Nephron (organoid): Measurements from ENCODE around the gene ABTB2.

Experiments
- H3K27ac Mint-ChIP-seq, 3 experiments: 2 replicates each; pipeline ENCODE4 v1.8.0; 2020; ENCODE audit warnings: mixed read lengths in 3 of 3, mild to moderate bottlenecking in 2 of 3, moderate library complexity in 1 of 3
- H3K27me3 Mint-ChIP-seq: 2 replicates; pipeline ENCODE4 v1.8.0; 2021; ENCODE audit warnings: low read depth, mild to moderate bottlenecking, moderate library complexity, mixed read lengths
- H3K36me3 Mint-ChIP-seq: 2 replicates; pipeline ENCODE4 v1.8.0; 2020; ENCODE audit warnings: low read depth, mixed read lengths
- H3K4me1 Mint-ChIP-seq: 2 replicates; pipeline ENCODE4 v1.8.0; 2020; ENCODE audit warnings: mixed read lengths
- H3K4me3 Mint-ChIP-seq, 3 experiments: 2 replicates each; pipeline ENCODE4 v1.8.0; 2020; ENCODE audit warnings: mild to moderate bottlenecking in 3 of 3, mixed read lengths in 3 of 3, moderate library complexity in 2 of 3
- H3K9me3 Mint-ChIP-seq: 2 replicates; pipeline ENCODE4 v1.8.0; 2020; ENCODE audit warnings: mixed read lengths
- TF ChIP-seq, protein P1 (sequence below), 3 experiments: fragments of 200-600 bp; sonication (generic); IDR thresholded peaks; one replicate each; pipeline ENCODE4 v1.5.0; 2021; ENCODE audit warnings: antibody characterized with exemption in 3 of 3; ENCODE audit not compliant: unreplicated experiment in 3 of 3

Gene ABTB2

DNA sequence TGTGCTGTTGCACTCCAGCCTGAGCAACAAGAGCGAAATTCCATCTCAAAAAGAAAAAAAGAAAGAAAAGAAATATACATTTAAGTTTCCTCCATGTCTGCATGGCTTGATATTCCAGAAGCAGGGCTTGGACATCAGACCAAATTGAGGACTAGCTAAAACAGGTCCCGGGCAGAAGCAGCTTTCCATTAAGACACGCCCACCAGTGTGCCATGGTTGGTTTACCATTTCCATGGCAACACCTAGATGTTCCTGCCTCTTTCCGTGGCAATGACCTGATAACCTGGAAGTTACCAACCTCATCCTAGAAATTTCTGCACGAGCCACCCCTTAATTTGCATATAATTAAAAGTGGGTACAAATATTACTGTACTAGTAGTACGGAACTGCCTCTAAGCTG is 141.1 kb downstream of the ABTB2 start:
- H3K9me3 Mint-ChIP-seq = no peaks in the 10 kb centered on the region
- H3K27me3 Mint-ChIP-seq = peaks cover 28% of the 10 kb centered on the region
- no peak overlapping the region for H3K27ac Mint-ChIP-seq
- H3K4me3 Mint-ChIP-seq = no peak overlapping the region
- H3K4me1 Mint-ChIP-seq = peaks cover 19% of the 10 kb centered on the region
- no peaks in the 10 kb centered on the region for H3K36me3 Mint-ChIP-seq
- TF ChIP-seq, protein P1, sequence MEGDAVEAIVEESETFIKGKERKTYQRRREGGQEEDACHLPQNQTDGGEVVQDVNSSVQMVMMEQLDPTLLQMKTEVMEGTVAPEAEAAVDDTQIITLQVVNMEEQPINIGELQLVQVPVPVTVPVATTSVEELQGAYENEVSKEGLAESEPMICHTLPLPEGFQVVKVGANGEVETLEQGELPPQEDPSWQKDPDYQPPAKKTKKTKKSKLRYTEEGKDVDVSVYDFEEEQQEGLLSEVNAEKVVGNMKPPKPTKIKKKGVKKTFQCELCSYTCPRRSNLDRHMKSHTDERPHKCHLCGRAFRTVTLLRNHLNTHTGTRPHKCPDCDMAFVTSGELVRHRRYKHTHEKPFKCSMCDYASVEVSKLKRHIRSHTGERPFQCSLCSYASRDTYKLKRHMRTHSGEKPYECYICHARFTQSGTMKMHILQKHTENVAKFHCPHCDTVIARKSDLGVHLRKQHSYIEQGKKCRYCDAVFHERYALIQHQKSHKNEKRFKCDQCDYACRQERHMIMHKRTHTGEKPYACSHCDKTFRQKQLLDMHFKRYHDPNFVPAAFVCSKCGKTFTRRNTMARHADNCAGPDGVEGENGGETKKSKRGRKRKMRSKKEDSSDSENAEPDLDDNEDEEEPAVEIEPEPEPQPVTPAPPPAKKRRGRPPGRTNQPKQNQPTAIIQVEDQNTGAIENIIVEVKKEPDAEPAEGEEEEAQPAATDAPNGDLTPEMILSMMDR (IDR thresholded peaks at IDR 0.05; ENCODE audit: unreplicated experiment in 3 of 3) = no peak

DNA sequence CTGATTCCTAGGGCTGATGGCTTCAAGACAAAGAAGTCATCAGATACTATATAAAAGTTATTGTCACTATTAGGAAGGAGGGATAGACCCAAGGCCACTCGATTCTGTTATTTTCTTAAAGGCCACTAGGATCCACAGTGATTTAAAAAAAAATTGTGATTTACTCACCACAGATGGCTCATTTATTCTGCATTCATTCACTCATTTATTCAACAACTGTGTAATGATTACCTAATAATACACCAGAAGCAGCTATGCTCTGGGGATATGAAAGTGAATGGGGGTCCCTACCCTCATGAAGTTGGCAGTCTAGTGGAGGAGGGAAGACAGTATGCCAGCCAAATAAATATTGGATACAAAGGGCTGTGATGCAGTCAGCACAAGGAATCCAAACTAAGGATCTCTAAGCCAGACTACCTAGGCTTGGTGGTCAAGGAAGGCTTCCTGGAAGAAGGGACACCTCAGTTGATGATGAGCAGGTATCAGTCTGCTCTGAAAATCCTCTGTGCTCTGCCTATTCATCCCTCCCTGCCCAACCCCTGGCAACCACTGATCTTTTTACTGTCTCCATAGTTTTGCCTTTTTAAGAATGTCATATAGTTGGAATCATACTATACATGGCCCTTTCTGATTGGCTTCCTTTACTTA is 141.9 kb downstream of the ABTB2 start:
- Mint-ChIP-seq H3K4me1 (peaks cover 21% of the 10 kb centered on the region), H3K36me3 (no peaks in the 10 kb centered on the region)

DNA sequence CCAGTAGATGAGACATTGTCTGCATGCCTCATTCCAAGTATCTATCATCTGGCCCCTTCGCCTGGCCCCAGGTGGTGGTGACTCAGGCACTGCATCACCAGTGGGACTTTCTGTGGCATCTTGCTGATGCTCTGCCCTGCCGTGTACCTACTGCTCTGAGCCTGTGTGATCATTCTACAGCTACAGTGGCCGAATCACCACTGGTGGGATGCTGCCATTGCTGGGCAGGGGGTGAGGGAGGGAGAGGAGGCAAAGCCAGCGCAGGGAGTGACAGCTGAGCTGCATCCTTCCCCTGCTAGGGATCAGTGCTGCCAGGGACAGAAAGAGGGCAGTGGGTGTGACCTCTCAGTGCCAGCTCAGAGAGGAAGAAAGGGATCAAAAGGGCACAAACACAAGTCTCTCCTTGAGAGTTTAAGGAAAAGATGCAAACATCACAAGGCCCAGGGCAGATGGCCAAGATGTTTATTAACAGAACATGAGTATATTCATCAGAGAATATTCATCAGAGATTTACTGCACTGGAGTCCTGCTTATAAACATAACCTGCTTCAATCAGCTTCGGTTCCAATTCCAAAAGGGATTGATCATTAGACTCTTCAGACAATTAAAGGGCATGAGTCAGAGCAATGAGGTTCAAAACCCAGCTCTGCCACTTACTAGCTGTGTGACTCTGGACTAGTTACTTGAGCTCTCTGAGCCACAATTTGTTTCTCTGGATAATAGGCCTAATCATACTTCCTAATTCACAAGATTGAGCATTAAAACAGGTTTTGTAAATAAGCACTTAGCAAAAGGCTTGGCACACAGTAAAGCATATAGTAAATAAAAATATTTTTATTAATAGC is 142.6 kb downstream of the ABTB2 start:
- Mint-ChIP-seq H3K36me3 (no peaks in the 10 kb centered on the region), H3K9me3 (no peaks in the 10 kb centered on the region), H3K4me3 (no peak overlapping the region), H3K27ac (no peak overlapping the region), H3K27me3 (peaks cover 29% of the 10 kb centered on the region), H3K4me1 (peaks cover 27% of the 10 kb centered on the region)
- TF ChIP-seq, protein P1 (IDR thresholded peaks at IDR 0.05; ENCODE audit: unreplicated experiment in 3 of 3) = no peak

More for the DNA sequence above, 141.9 kb downstream of the ABTB2 start:
- peaks cover 28% of the 10 kb centered on the region for H3K27me3 Mint-ChIP-seq
- no peak overlapping the region for H3K4me3 Mint-ChIP-seq
- H3K27ac Mint-ChIP-seq = no peak overlapping the region
- TF ChIP-seq, protein P1 (IDR thresholded peaks at IDR 0.05; ENCODE audit: unreplicated experiment in 3 of 3) = no peak
- no peaks in the 10 kb centered on the region for H3K9me3 Mint-ChIP-seq

DNA sequence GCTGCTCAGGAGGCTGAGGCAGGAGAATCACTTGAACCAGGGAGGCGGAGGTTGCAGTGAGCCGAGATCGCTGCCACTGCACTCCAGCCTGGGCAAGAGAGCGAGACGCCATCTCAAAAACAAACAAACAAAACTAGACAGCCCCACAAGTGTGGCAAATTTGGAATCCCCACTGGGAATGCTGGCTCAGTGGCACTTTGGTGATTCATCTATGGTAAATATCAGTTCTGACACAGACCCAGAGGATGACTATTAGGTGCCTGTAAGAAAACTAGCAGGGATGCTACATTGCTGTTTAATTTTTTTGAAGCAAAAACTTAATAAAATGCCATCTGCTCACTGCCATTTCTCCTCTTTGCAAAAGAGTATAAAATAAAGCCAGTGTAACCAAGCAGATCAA is 144.4 kb downstream of the ABTB2 start:
- H3K27ac Mint-ChIP-seq = no peak overlapping the region
- H3K27me3 Mint-ChIP-seq = peaks cover 25% of the 10 kb centered on the region
- no peak overlapping the region for H3K4me3 Mint-ChIP-seq
- H3K4me1 Mint-ChIP-seq = peaks cover 28% of the 10 kb centered on the region
- H3K36me3 Mint-ChIP-seq = no peaks in the 10 kb centered on the region
- no peaks in the 10 kb centered on the region for H3K9me3 Mint-ChIP-seq
- TF ChIP-seq, protein P1 (IDR thresholded peaks at IDR 0.05; ENCODE audit: unreplicated experiment in 3 of 3) = no peak

DNA sequence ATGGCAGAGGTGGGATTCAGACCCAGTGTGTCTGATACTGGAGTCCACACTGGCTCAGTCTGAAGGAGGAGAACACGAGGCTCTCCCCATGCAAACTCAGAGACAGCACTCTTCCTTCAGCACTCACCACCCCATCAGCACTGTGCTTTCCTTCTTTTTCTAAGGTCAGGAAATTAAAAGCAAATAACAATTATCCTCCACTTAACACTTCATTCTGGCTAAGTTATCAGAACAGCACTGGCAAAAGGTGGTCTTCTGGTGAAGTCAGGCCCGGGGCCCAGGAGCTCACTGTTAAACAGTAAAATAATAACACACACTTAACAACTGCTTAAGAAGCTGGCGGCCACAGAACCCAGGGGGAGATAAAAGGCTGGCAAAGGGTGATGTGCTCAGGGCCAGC is 145.2 kb downstream of the ABTB2 start:
- H3K27ac Mint-ChIP-seq = no peak overlapping the region
- H3K36me3 Mint-ChIP-seq = no peaks in the 10 kb centered on the region
- H3K4me3 Mint-ChIP-seq = no peak overlapping the region
- peaks cover 36% of the 10 kb centered on the region for H3K4me1 Mint-ChIP-seq
- TF ChIP-seq, protein P1 (IDR thresholded peaks at IDR 0.05; ENCODE audit: unreplicated experiment in 3 of 3) = no peak
- peaks cover 25% of the 10 kb centered on the region for H3K27me3 Mint-ChIP-seq
- no peaks in the 10 kb centered on the region for H3K9me3 Mint-ChIP-seq
